Ishikawa (cell line): Measurements from ENCODE around the gene KRT9.

Source experiments
- CEBPB ChIP-seq: IDR thresholded peaks from 2 replicates; pipeline ENCODE4 v1.6.1; 2012
- EP300 ChIP-seq: IDR thresholded peaks from 2 replicates; pipeline ENCODE4 v1.6.1; 2012; ENCODE audit warnings: borderline replicate concordance
- TAF1 ChIP-seq: IDR thresholded peaks from 2 replicates; pipeline ENCODE4 v1.6.1; 2012; ENCODE audit warnings: low read depth, mild to moderate bottlenecking
- TF ChIP-seq, protein P1 (sequence below): IDR thresholded peaks from 2 replicates; pipeline ENCODE4 v1.6.1; 2012; ENCODE audit warnings: low read depth, mild to moderate bottlenecking

DNA sequence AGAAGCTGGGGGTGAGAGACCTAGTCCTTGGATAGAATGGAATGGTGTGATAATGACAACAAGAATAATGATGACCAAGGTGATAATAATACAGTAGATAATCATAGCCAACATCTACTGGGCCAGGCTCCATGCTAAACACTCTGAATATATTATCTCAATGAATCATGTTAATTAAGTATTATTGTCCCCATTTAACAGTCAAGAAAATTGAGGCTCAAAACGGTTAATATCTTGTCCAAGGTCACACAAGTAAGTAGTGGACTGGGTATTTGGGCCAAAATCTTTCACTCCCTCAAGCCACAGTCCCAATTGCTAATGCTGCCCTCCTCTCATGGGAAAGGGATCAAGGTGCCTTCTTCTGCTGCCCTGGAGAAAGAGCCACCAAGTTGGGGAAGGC lies 39.9 kb downstream of the KRT9 start:
- TF ChIP-seq, protein P1, sequence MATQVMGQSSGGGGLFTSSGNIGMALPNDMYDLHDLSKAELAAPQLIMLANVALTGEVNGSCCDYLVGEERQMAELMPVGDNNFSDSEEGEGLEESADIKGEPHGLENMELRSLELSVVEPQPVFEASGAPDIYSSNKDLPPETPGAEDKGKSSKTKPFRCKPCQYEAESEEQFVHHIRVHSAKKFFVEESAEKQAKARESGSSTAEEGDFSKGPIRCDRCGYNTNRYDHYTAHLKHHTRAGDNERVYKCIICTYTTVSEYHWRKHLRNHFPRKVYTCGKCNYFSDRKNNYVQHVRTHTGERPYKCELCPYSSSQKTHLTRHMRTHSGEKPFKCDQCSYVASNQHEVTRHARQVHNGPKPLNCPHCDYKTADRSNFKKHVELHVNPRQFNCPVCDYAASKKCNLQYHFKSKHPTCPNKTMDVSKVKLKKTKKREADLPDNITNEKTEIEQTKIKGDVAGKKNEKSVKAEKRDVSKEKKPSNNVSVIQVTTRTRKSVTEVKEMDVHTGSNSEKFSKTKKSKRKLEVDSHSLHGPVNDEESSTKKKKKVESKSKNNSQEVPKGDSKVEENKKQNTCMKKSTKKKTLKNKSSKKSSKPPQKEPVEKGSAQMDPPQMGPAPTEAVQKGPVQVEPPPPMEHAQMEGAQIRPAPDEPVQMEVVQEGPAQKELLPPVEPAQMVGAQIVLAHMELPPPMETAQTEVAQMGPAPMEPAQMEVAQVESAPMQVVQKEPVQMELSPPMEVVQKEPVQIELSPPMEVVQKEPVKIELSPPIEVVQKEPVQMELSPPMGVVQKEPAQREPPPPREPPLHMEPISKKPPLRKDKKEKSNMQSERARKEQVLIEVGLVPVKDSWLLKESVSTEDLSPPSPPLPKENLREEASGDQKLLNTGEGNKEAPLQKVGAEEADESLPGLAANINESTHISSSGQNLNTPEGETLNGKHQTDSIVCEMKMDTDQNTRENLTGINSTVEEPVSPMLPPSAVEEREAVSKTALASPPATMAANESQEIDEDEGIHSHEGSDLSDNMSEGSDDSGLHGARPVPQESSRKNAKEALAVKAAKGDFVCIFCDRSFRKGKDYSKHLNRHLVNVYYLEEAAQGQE = no peak
- TF ChIP-seq CEBPB (no peak), TAF1 (no peak), EP300 (no peak)
